Stimulated activated CD4-positive, alpha-beta T cell treated with anti-CD3 and anti-CD28 coated beads, TNF-alpha, amount 100 ng/mL, for 1 hour (primary cell): ENCODE results near the gene TBC1D7.

Source experiments
- DNase-seq, 3 donors: peaks; one replicate each; pipeline ENCODE4 v3.0.0-alpha.2; 2020; ENCODE audit warnings: low read depth in 3 of 3, low spot score in 1 of 3

TBC1D7 gene

DNA sequence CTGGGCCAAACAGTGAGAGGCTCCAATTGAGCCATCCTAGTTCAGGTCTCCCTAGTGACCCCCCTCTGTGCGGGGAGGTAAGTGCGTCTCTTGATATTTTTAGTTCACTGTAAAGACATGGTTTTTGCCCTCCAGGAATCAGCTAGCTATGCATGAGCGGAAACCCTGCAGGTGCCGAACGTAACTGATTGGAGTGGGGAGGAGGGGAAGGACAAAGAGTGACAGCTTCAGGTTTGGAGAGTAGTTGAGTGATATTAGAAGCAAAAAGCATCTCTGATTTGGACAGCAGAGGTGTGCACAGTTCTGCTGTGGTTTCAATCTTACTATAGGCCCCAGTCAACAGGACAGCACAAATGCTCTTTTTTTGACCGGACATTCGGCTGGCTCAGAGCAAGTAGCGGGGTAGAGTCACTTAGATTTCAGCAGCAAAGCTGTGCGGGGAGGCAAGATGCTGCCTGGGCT, 31.8 kb downstream of the TBC1D7 start:
- no peak for DNase-seq

DNA sequence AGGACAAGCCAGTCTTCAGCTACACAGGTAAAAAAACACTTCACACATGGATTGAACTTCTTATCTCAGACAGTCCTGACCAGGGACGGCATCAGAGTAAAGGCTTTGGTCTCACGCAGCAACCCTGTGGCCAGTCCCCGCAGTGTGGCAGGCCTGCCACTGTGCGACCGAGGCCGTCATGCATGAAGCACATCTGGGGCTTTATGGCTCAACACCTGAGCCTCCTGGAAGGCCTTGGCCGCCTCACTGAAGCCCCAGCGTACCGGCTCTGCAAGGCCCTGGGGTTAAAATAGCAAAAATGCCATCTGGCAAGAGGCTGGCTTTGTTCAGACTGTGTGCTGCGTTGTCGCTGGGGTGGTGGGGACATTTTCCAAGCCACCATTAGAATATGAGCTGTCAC, 32.8 kb downstream of the TBC1D7 start:
- DNase-seq: no peak

DNA sequence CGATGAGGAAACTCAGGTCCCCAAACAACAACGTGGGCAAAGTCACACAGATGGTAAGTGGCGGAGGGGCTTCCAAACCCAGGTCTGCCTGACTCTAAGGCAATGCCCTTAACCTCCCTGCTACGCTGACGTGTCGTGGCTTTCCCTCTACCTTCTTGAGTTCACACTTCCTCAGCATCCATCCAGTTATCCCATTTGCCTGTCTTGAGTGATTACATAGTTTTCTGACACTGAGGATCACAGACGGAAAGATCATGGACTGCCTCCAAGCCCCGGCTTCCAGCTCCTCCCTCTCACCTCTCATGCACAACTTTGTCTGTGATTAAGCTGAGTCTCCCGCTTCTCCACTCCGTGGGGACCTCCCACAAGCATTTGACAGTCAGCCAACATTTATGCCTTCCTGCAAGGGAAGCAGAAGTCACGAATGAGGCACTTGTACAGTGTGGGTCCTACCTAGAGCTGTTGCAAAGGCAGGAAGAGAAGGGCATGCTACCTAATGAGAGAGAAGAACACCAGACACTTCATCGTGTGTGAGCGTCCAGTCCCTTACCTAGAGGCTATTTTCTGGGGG, 33.8 kb downstream of the TBC1D7 start:
- DNase-seq: no peak

DNA sequence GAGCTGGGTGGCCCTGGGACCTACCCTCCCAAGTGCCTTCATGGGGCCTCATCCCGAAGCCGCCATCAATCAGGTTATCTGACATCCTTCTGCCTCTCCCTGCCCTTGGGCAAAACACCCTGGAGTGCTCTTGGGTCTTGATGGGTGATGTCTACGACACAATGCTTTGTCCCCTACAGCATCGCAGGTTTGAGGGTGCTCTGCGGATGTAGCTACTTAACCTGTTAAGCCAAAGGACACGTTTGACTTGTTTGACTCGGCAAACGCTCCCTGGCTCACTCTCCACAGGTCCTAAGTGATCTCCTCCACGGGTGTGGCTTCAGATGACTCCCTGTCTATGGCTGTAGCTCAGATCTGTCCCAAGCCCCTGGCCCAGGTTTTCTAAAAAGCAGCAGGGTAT, 35.6 kb downstream of the TBC1D7 start:
- no peak for DNase-seq

DNA sequence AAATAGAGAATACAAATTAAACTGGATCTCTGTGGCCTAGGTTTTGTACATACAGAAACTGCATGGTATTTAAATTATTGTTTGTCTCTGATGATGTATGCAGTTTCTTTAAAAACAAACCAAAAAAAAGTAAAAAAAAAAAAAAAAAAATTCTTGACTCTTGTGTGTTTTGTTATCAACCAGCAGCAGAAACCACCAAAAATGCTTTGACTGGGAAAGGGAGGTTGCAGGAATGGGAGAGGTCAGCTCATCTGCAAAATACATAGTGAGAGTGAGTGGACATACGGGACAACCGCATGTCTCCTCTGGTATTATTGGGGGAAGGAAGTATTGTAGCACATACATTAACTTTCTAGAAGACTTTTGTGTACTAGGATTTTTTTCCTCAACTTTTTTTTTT, 38.0 kb downstream of the TBC1D7 start:
- no peak for DNase-seq

DNA sequence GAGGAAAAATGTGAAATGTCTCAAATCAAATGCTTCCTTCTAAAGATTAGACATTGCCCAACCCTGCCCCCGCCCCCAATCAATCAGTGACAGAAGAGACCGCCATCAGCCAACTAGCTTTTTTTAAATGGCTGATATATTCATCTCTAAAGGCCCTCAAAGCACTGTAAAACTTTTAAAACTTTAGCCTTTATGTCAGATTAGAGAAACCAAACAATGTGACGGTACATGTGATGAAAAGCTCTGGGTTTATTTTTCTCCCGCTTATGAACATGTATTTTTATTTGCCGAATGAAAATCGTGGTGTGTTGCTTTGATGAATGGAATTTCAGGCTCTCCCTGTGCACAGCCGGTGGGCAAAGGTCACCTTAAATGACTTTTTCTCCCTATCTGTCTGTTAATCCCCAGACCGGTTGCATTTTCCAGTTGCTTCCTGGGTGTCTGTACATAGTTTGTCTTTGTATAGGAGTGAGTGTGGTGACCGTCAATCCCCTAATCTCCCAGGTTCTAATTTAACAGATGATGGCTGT, 38.5 kb downstream of the TBC1D7 start:
- no peak for DNase-seq

DNA sequence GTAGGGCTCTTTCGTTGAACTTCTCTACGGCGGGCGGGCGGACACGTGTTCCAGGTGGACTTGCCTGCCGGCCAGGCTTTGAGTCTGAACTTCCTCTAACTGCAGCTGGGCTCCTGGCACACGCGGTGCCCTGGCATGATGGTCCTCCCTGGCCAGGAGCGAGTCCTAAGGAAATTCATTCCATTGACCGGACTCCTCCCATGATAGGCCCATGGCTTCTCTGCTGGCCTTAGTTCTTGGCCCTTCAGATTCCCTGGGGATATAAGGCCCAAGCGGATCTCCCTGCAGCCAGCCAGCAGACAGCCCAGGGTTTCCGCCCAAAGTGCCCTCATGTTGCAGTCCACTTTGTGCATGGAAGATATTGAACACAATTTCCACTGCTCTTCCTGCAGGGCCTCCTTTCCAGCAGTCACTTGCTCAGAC, 39.4 kb downstream of the TBC1D7 start:
- DNase-seq: no peak

DNA sequence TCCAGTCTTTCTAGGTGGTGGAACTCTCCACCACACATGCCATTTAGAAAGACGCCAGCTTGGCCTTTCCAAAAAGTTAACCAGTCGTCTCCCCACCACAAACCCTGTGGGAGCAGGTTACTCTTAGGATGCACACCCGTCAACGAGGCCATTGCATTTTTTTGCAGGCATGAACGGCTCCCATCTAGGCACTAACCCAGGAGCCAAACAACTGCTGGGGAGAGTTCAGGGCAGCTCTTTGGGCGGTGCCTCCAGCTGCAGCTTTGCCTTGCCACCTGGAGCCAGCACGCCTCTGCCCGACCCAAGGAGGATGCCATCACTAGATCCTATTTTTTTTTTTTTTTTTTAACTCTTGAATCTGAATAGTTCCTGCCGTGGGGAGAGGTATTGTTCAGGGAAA, 39.9 kb downstream of the TBC1D7 start:
- DNase-seq: no peak

DNA sequence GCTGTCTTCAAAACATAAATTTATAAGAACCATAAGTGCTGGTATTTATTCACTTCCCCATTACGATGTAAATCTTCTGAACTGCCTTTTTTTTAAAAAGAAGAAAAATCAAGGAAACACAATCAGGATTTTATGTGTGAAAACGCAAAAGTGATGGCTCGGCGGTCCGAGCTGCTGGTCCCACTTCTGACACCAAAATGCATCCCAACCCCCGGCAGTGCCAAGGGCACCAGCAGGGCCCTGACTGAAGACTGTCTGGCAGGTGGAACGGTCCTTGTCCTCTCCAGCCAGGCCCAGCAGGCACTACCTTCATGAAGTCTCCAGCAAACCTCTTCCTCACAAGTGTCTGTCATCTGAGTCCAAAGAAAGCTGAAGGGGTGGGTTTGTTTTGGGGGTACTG, 41.2 kb downstream of the TBC1D7 start:
- no peak for DNase-seq

DNA sequence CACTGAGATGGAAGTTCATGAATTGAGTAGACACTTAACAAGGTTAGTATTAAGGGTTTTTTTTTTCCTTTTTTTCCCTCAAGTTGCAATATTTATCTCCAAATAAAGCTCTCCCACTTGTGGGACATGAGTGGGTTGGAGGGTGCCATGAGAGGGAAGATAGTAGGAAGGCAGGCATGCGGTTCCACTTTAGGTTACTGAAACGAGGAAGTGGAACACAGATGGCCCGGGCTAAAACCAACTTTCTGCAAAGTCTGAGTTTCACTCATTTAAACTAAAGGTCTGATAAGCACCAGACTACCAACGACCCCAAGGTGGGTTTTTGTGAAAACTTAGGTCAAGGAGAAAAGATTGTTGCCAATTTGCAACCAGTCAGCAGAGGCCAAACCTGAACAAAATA, 42.2 kb downstream of the TBC1D7 start:
- no peak for DNase-seq

DNA sequence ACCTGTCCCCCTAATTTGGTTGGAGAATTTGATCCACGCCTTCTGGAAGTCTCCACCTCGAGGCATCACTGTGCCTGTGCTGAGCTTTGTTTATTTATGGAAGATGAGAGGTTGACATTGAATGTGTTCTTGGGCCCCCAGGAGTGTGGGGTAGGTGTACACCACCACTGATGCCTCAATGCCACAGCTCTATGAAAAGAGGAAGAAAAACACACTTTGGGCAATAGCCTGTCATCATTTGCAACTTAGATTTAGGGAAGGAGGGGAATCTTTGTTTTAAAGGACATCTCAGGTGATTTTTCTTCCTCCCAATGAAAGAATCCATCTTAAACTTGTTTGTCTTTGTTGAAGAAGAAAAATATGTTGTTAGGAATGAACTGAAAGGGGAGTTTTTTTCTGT, 42.6 kb downstream of the TBC1D7 start:
- DNase-seq: no peak

DNA sequence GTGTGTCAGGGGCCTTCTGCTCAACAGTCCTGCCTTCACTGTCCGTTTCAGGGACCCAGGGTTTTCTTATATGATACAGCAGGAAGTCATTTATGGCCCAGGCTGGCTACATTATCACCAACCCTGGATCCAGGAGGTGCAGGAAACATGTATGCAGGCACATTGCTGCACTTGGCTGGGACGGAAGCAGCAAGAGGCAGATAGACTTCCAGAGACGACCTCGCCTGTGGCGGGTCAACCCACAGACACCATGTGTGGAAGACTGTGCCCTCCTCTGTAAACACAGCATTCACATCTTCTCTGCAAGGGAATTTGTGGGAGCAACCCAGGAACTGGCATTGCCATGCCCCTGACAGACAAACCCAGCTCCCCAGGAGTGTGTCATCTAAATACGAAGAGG, 43.7 kb downstream of the TBC1D7 start:
- DNase-seq: no peak

DNA sequence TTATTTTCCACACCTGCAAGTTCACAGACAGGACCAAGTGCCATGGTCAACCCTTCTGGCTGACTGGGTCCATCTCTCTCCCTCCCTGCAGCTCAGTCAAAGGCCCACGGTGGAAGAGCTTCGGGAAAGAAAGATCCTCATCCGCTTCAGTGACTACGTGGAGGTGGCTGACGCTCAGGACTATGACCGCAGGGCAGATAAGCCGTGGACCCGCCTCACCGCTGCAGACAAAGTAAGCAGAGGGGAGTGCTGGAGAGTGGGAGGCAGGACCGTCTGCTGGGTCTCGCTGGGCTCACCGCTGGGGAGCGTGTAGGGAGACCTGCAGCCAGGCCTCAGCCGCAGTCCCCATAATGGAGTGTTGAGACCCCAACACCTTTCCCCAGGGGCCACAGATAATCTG, 45.0 kb downstream of the TBC1D7 start:
- DNase-seq: no peak

DNA sequence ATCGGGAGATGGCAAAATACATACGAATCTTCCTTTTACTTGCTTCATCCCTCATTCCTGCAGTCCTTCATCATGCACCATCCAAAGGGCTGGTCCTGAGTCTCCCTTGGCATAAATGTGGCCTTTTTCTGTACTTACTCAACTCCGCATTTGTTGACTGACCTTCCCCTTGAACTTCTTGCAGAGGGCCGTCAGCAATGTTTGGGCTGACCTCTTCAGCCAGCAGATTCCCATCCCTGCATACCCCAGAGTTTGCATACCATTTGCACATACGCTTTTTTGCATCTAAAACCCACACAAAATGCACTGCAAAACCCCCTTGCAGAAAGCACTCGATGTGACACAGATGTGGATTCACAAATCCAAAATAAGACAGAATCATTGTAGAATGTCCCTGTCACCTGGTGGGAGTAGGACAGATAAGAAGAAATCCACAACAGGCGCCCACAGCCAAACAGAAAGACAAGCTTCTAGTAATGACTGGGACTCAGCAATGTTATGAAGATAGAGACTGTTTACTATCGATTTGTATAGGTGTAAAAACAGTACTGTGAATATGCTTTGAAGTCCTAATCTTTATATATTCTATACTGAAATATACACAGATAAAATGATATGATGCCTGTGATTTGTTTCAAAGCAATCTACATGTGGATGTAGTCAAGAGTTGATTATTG, 45.8 kb downstream of the TBC1D7 start:
- no peak for DNase-seq

DNA sequence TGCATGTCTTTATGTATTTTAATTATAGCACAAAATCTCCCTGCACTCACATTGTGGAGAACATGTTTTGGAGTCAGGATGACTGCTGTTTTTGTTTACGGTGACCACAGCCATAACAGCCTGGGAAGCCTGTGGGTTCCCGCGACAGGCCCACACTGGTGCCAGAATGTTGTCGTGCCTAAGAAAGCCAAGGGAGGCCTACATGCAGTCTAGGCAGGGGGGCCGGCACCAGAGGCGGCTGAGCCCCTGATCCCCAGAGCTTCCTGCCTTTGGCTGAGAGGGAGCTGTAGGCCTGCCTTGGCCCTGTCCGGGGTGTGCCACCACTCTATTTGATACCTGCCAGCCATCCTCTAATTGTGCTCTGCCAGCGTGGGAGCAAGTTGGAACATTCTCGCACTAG, 46.7 kb downstream of the TBC1D7 start:
- no peak for DNase-seq

DNA sequence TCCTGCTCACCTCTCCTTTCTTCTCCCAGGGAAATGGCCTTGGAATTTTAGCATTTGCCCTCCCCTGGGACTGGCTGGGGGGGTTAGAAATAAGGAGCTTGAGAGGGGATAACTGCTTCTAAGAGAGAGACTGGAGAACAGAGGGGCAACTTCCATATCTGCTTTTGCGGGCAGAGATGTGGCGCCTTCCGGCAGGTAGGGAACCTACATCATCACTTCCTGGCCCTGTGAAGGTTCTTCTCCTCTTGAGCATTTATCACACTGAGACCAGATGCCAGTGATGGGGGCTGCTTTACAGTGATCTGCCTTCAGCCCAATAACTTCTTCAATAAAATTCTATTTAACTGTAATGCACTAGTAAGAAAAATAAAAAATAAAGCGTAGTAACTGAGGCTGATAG, 48.1 kb downstream of the TBC1D7 start:
- no peak for DNase-seq

DNA sequence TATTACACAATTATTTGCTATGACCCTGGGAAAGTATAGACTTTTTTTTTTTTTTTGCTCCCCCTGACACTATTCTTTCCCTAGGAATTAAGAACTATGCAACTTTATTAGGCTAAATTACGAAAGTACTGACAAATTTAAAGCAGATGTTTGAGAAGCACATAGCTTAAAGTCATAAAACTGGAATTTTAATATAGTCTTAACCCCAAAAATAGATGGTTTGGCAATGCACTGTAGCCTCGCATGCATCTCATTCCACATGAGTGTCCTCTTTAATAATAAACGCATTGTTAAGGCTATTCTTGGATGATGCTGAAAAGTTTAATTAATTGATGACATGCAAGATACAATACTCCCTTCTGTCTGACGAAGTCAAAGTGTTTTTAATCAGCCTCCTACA, 49.3 kb downstream of the TBC1D7 start:
- no peak for DNase-seq

DNA sequence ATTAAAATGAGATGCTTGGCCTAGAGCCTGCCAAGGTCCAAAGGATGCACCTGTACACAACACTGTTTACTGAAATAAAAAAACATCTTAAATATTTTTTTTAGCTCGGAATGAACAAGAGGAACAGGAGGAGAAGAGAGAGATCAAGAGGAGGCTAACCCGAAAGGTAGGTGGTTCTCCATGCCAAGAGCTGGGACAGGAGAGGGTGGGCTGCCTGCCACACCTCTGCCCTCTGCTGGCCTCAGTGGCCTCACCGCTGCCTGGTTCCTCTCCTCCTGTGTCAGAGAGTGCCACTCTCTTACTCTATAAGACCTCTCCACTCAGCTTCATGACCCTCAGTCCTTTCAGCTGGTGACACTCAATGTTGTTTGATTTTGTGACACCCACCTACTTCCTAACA, 50.2 kb downstream of the TBC1D7 start:
- no peak for DNase-seq

DNA sequence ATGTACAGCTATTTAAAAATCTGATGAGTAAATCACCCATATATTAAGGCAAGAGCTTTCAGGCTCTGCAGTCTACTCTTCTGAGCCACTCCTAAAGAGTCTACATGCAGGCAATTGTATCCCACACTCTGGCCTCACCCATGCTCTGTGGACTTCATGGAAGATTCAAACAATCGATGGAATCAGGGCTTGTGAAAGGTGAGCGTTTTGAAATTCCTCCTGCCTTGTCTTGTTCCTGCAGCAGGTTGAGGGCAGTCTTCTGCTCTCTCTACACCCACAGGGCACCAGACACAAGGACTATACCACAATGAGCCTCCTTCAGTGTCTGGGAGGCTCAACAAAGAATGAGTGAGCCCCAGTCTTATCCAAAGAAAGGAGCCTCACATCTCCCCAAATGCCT, 51.1 kb downstream of the TBC1D7 start:
- no peak for DNase-seq

DNA sequence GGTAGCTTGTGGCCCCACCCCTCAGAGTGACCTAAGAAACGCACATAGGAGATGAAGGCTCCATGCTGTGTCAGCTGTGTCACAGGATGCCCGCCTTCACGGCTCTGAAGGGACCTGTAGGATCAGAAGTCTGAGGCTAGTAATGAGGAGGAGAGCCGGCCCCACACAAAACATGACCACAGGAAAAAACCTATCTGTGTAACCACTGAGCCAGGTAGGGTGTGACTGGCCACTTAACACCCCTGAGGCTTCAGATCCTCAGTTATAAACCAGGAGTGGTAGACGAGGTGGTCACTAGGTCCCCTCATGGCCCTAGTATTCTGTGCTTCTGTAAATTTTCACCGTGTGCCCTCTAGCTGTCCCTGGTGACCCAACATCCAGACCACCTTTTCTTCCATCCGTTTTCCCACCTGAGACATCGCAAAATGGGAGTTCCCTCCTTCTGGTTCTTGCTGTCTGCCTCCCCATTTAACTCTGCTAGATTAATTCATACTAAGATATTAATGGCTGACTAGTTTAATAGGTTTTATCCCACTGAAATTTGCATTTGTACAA, 52.8 kb downstream of the TBC1D7 start:
- DNase-seq: no peak

DNA sequence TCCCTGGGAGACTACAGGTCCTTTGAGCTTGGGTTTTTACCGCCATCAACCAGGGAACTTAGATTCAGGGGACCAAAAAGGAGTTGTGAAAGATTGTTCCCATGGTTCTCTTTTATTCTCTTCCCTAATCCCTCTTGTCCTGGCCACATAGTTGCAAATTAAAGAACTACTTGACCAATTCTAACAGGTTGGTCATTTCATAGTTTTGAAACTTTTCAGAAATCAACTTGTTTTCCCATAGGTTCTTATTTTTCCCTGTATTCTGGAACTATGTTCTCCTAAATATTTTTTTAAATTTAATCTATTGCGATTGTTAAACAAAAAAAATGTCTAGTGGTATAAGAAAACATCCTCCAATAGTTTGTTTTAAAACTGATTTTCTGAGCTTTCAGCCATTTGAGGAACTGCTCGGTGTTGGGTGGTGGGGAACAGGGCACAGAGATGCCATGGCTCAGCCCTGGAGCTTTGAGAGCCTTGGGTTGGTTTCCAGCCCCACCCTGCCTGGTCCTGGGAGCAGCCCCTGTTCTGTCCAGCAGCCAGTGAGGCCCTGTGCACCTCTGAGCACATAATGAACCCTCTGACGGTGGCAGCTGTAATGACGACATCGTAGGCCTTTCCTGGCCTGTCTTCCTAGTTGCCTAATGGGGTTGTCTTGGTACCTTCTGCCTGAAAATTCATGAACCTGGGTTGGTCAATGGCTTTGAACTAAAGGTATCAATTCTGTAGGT, 53.5 kb downstream of the TBC1D7 start:
- DNase-seq: no peak
